GM12801 (cell line): ENCODE results near the gene SLC2A4.

Experiments
- TF ChIP-seq, protein P1 (sequence below): IDR thresholded peaks from one replicate; pipeline ENCODE4 v1.5.1; 2011; ENCODE audit warnings: control low read depth; ENCODE audit not compliant: insufficient read length; ENCODE audit errors: extremely low read depth

Gene SLC2A4

DNA sequence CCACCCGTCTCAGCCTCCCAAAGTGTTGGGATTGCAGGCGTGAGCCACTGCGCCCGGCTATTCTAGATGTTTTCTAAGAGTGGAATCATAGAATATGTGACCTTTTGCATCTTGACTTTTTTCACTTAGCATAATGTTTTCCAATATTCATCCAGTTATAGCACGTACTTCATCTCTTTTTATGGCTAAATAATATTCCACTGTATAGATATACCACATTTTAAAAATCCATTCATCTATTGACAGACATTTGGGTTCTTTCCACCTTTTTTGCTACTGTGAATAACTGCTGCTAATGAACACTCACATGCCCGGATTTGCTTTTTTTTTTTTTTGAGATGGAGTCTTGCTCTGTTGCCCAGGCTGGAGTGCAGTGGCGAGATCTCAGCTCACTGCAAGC lies 22.7 kb downstream of the SLC2A4 start:
- TF ChIP-seq, protein P1, sequence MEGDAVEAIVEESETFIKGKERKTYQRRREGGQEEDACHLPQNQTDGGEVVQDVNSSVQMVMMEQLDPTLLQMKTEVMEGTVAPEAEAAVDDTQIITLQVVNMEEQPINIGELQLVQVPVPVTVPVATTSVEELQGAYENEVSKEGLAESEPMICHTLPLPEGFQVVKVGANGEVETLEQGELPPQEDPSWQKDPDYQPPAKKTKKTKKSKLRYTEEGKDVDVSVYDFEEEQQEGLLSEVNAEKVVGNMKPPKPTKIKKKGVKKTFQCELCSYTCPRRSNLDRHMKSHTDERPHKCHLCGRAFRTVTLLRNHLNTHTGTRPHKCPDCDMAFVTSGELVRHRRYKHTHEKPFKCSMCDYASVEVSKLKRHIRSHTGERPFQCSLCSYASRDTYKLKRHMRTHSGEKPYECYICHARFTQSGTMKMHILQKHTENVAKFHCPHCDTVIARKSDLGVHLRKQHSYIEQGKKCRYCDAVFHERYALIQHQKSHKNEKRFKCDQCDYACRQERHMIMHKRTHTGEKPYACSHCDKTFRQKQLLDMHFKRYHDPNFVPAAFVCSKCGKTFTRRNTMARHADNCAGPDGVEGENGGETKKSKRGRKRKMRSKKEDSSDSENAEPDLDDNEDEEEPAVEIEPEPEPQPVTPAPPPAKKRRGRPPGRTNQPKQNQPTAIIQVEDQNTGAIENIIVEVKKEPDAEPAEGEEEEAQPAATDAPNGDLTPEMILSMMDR = no peak

DNA sequence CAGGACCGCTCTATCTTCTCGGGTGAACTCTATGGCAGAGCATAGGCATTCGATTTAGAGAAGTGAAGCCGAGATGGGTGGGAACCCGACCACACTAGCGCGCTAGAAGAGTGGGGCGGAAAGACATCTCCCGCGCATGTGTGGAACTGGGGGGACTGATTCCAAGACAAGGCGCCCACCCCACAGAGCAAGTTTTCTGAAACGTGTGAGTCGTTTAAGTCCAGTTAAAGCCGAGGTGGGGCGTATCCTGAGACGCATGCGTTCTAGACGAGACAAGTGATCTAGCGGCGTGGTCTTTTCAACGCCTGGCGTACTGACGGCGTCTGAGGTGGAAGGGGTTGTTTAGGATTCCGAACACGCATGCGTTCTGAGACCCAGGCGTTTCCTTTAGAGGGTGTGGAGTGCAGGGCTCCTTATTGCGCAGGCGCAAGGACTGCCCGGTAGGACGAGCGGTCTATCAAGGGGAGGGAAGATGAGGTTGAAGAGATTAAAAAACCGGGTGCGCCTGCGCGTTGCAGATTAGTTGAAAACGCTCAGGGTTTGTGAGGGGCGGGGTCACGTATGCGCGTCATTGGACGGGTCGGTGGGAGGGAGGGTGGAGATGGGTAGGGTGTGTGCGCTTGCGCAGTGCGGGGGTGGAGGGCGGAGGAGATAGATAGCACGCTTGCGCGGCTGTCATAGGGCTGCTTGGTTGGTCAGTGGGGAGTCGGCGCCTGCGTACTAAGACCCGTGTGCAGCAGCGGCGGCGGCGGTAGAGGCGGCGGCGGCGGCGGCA lies 25.6 kb downstream of the SLC2A4 start, which contains the start of gene EIF5A:
TSS of gene EIF5A (plus strand) at position 718 of the 775 bp plus-strand sequence. CDS start 2,008 bp downstream, outside the sequence.
- TF ChIP-seq, protein P1 = no peak

DNA sequence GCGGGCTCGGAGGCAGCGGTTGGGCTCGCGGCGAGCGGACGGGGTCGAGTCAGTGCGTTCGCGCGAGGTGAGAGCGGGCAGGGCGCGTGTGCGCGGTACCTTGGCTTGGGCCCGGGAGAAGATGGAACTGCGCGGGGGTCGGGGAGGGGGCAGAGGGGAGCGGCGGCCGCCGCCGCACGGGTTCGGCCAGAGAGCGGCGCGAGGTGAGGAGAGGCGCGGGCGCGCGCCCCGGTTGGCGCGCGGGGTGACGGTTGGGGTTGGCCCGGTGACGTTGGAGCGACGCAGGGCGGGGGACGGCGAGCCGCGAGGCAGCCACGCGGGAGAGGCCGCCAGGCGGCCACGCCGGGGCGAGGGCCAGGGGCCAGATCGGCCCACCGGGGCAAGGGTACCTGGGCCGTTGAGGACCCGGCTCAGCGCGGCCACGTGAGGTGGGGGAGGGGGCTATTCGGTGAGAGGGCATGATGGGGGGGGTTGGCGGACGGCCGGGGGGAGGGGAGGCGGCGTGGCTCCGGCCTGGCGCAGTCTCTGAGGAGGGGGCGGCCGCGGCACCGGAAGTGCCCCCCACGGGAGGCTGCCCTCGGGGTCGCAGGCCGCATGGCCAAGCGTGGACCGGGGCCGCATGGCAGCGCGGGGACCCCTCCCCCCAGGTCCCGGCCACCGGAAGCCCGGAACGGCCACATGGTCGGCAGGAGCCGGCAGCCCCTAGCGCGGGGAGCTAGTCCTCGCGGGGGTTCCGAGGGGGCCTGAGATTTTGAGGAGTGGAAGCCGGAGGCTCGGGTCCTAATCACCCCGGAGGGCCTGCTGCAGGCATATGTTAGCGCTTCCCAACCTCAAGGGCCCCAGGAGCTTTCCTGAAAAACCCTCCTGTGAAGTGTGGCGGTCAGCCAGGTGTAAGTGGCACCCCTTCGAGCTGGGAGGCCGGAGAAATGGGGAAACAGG lies 26.4 kb downstream of the SLC2A4 start:
- TF ChIP-seq, protein P1 = no peak

DNA sequence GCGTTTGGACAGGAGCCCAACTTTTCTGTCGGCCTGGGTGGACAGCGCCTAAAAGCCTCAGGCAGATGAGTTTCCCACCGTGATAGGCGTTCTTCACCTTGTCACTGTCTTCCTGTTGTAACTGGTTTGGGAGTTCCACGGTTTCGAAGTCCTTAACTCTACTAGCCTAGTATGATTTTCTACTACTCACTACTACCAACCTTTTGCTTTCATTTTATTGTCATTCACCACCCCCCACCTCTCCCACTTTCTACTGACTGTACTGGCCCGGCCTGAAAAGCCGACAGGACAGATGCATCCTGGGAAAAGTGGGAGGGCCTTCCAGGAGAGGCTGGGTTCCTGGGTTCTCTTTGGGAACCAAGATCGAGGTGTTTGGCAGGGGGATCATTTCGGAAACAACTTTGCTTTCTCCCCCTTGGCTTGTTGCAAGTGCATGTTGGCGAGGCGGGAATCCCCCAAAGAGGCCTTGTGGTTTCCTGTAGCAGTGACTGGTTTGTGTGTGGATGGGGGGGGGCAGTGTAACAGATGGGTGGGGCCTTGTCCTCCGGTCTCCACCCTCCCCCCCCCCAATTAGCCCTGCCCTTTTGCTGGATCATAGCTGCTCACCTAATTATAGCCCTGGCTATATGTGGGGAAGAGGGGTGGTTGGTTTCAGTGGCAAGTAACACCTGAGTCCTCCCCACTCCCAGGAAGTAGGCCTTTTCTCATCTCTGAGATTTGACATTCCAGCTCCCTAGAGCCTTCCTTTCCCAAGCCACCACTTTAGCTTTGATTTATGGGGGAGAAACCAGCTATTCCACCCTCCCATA lies 27.3 kb downstream of the SLC2A4 start:
- TF ChIP-seq, protein P1 = no peak

DNA sequence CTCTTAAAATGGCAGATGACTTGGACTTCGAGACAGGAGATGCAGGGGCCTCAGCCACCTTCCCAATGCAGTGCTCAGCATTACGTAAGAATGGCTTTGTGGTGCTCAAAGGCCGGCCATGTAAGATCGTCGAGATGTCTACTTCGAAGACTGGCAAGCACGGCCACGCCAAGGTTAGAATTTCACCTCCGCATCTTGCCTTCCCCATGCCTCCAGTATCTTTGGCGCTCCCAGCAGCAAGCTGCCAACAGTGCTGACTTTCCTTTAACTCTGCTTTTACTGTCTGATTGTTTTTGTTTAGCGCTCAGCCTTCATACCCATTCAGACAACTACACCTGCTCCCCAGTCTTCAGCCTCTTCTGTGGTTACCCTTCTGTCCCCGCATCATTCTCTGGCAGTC lies 28.1 kb downstream of the SLC2A4 start:
- TF ChIP-seq, protein P1 = no peak

DNA sequence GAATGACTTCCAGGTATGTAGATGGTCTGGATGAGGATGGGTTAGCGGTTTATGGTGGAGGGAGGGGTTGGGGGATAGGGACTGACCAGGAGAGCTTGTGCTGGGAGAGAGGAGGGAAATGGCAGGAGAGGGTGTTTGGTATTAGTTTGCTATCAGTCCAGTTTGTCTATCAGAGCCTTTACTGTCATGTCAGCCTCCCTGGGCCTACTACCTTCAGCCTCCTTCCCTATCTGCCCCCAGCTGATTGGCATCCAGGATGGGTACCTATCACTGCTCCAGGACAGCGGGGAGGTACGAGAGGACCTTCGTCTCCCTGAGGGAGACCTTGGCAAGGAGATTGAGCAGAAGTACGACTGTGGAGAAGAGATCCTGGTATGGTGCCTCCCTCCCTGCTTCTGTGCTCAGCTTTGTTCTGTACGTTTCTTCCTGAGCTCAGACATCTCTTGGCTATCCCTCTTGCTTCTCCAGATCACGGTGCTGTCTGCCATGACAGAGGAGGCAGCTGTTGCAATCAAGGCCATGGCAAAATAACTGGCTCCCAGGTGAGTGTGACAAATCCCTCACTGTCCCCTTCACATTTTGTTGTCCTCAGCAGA lies 29.7 kb downstream of the SLC2A4 start:
- TF ChIP-seq, protein P1 = no peak
